H1 (cell line): ENCODE measurements around the gene HMGB1. TPM values are rescaled to one million over a fixed set of nuclear protein-coding genes. Genes with fewer than 3 reads are reported as not detected.

ENCODE experiments used
- CTCF ChIA-PET: fragments of 300-600 bp; sonication (Branson Sonifier 250); formaldehyde crosslinking; loops from one replicate; lab custom pipeline; 2021; ENCODE audit not compliant: partially characterized antibody; lab: Charles Lee
- POLR2A ChIA-PET: fragments of 300-600 bp; sonication (Branson Sonifier 250); formaldehyde crosslinking; loops from one replicate; lab custom pipeline; 2021; ENCODE audit warnings: inconsistent platforms; ENCODE audit not compliant: partially characterized antibody; lab: Charles Lee
- DNase-seq, 2 experiments: peaks; one replicate each; pipeline versions ENCODE4 v3.0.0 to v3.0.0-alpha.2; 2010 to 2022; ENCODE audit warnings: low spot score in 2 of 2, low read depth in 1 of 2, mixed read lengths in 1 of 2
- FAIRE-seq: peaks from 2 replicates; lab custom pipeline; 2011; peaks lifted over from hg19 to GRCh38; lab: Jason Lieb, UNC
- H2AFZ ChIP-seq: 2 replicates; pipeline ENCODE4 v1.8.1; 2012; ENCODE audit warnings: low read length, inconsistent platforms
- H2AK5ac ChIP-seq: 2 replicates; pipeline ENCODE4 v1.6.1; 2013; ENCODE audit warnings: low read depth, low read length
- H2BK120ac ChIP-seq: replicated peaks from 2 replicates; pipeline ENCODE3; 2013; ENCODE audit warnings: low read depth, low read length, inconsistent platforms
- H2BK12ac ChIP-seq: 2 replicates; pipeline ENCODE4 v1.6.1; 2013; ENCODE audit warnings: low read depth, low read length
- H2BK15ac ChIP-seq: 2 replicates; pipeline ENCODE4 v1.6.1; 2013; ENCODE audit warnings: low read length
- H2BK20ac ChIP-seq: 2 replicates; pipeline ENCODE4 v1.6.1; 2013; ENCODE audit warnings: low read length
- H2BK5ac ChIP-seq: 2 replicates; pipeline ENCODE4 v1.6.1; 2013; ENCODE audit warnings: low read depth, low read length
- H3K14ac ChIP-seq: 2 replicates; pipeline ENCODE4 v1.6.1; 2013; ENCODE audit warnings: inconsistent platforms; ENCODE audit not compliant: insufficient read length
- H3K18ac ChIP-seq: 2 replicates; pipeline ENCODE4 v1.6.1; 2013; ENCODE audit warnings: low read length; ENCODE audit errors: extremely low read depth
- H3K23ac ChIP-seq: 2 replicates; pipeline ENCODE4 v1.6.1; 2013; ENCODE audit warnings: inconsistent platforms; ENCODE audit not compliant: insufficient read length
- H3K23me2 ChIP-seq: 2 replicates; pipeline ENCODE4 v1.6.1; 2013; ENCODE audit warnings: low read depth, low read length
- H3K27ac ChIP-seq: 2 replicates; pipeline ENCODE4 v1.6.1; 2011; ENCODE audit warnings: low read depth, low read length, inconsistent platforms
- H3K27me3 ChIP-seq, 4 experiments: replicated peaks in 1 of 4; 1 replicate in 1 of 4; 2 replicates in 3 of 4; pipeline versions ENCODE4 v1.6.1 to v1.8.1; 2011 to 2013; ENCODE audit warnings: low read length in 3 of 4, mild to moderate bottlenecking in 3 of 4, inconsistent platforms in 2 of 4, mixed read lengths in 2 of 4, moderate library complexity in 1 of 4; ENCODE audit not compliant: control insufficient read depth in 3 of 4, insufficient read depth in 3 of 4; ENCODE audit errors: extremely low read depth in 1 of 4
- H3K36me3 ChIP-seq, 4 experiments: 2 replicates each; pipeline versions ENCODE4 v1.6.1 to v1.8.1; 2011 to 2013; ENCODE audit warnings: mild to moderate bottlenecking in 4 of 4, low read length in 3 of 4, moderate library complexity in 2 of 4, control low read depth in 1 of 4, inconsistent platforms in 1 of 4; ENCODE audit not compliant: insufficient read depth in 4 of 4, control insufficient read depth in 2 of 4
- H3K4ac ChIP-seq: replicated peaks from 2 replicates; pipeline ENCODE3; 2013; ENCODE audit warnings: low read length, low read depth, mixed read lengths, inconsistent platforms; ENCODE audit not compliant: insufficient read length
- H3K4me1 ChIP-seq, 4 experiments: replicated peaks in 1 of 4; 1 replicate in 1 of 4; 2 replicates in 3 of 4; pipeline versions ENCODE4 v1.6.1 to v1.8.1; 2011 to 2013; ENCODE audit warnings: low read length in 3 of 4, inconsistent platforms in 2 of 4, mixed read lengths in 1 of 4; ENCODE audit not compliant: insufficient read depth in 4 of 4, control insufficient read depth in 3 of 4
- H3K4me2 ChIP-seq, 2 experiments: 2 replicates each; pipeline versions ENCODE4 v1.6.1 to v1.8.1; 2011 to 2013; ENCODE audit warnings: low read depth in 2 of 2, low read length in 2 of 2, control low read depth in 1 of 2, inconsistent platforms in 1 of 2, mild to moderate bottlenecking in 1 of 2; ENCODE audit not compliant: insufficient read depth in 1 of 2
- H3K4me3 ChIP-seq, 4 experiments: fragments of 200-600, 300-600 bp in 1 of 4; sonication (generic), shearing (Covaris generic), sonication (Bioruptor Twin) in 1 of 4; 2 replicates each; pipeline versions ENCODE4 v1.5.1 to v1.8.1; 2011 to 2016; ENCODE audit warnings: low read length in 4 of 4, low read depth in 3 of 4, control low read depth in 2 of 4, inconsistent platforms in 2 of 4, mild to moderate bottlenecking in 2 of 4, mixed read lengths in 1 of 4, moderate library complexity in 1 of 4; ENCODE audit not compliant: insufficient read depth in 2 of 4; ENCODE audit errors: extremely low read depth in 1 of 4
- H3K56ac ChIP-seq: replicated peaks from 2 replicates; pipeline ENCODE3; 2013; ENCODE audit warnings: low read depth, mild to moderate bottlenecking, mixed read lengths, low read length, inconsistent platforms; ENCODE audit not compliant: insufficient read length
- H3K79me1 ChIP-seq: 2 replicates; pipeline ENCODE4 v1.6.1; 2013; ENCODE audit warnings: low read depth, low read length, control low read depth
- H3K79me2 ChIP-seq, 2 experiments: 2 replicates each; pipeline versions ENCODE4 v1.6.1 to v1.8.1; 2012 to 2013; ENCODE audit warnings: low read length in 2 of 2, mild to moderate bottlenecking in 2 of 2, inconsistent platforms in 1 of 2; ENCODE audit not compliant: insufficient read depth in 2 of 2, control insufficient read depth in 1 of 2
- H3K9ac ChIP-seq, 4 experiments: replicated peaks in 1 of 4; 1 replicate in 1 of 4; 2 replicates in 3 of 4; pipeline versions ENCODE4 v1.6.1 to v1.8.1; 2011 to 2013; ENCODE audit warnings: low read depth in 3 of 4, low read length in 3 of 4, control low read depth in 2 of 4, mild to moderate bottlenecking in 2 of 4, moderate library complexity in 2 of 4, inconsistent platforms in 1 of 4; ENCODE audit errors: extremely low read depth in 1 of 4
- H3K9me3 ChIP-seq, 2 experiments: 2 replicates each; pipeline versions ENCODE4 v1.6.1 to v1.8.1; 2012 to 2013; ENCODE audit warnings: mild to moderate bottlenecking in 2 of 2, moderate library complexity in 2 of 2, control low read depth in 1 of 2, inconsistent platforms in 1 of 2, low read depth in 1 of 2, low read length in 1 of 2, mixed read lengths in 1 of 2; ENCODE audit not compliant: insufficient read depth in 2 of 2
- H4K20me1 ChIP-seq, 2 experiments: replicated peaks in 1 of 2; 2 replicates each; pipeline versions ENCODE3 to v1.8.1; 2011 to 2013; ENCODE audit warnings: inconsistent platforms in 2 of 2, low read length in 2 of 2, mild to moderate bottlenecking in 1 of 2; ENCODE audit not compliant: insufficient read depth in 2 of 2, control insufficient read depth in 1 of 2
- H4K5ac ChIP-seq: 2 replicates; pipeline ENCODE4 v1.6.1; 2013; ENCODE audit warnings: low read length, low read depth, mixed read lengths, inconsistent platforms; ENCODE audit not compliant: insufficient read length
- H4K8ac ChIP-seq: 2 replicates; pipeline ENCODE4 v1.8.0; 2013; ENCODE audit warnings: mild to moderate bottlenecking, moderate library complexity, low read length, inconsistent platforms; ENCODE audit not compliant: insufficient read depth; ENCODE audit errors: extremely low read depth
- H4K91ac ChIP-seq: replicated peaks from 2 replicates; pipeline ENCODE3; 2013; ENCODE audit warnings: low read length, mixed read lengths, inconsistent platforms; ENCODE audit not compliant: insufficient read length
- RBBP5 ChIP-seq: IDR thresholded peaks from 2 replicates; pipeline ENCODE4 v1.7.1; 2012; ENCODE audit warnings: low read depth, mild to moderate bottlenecking, inconsistent platforms, low read length, moderate library complexity, borderline replicate concordance
- TAF1 ChIP-seq: IDR thresholded peaks from 2 replicates; pipeline ENCODE4 v1.6.1; 2011; ENCODE audit warnings: mild to moderate bottlenecking, low read depth, low read length
- TBP ChIP-seq: IDR thresholded peaks from 2 replicates; pipeline ENCODE4 v1.6.1; 2011; ENCODE audit warnings: low read depth, low read length, improper control_type of control experiment
- WGBS, 2 experiments: shearing (Covaris generic) in 1 of 2; methylation state at CpG; one replicate each; pipeline versions ENCODE4 v1.1.6 to v1.1.7; 2013 to 2015; ENCODE audit warnings: low lambda C conversion rate in 2 of 2, mixed read lengths in 2 of 2, inconsistent platforms in 1 of 2, low coverage in 1 of 2, missing lambda C conversion rate in 1 of 2; ENCODE audit not compliant: insufficient replicate concordance in 2 of 2, insufficient coverage in 1 of 2, insufficient read length in 1 of 2; ENCODE audit errors: extremely low coverage in 1 of 2, missing lambda C conversion rate in 1 of 2; 5-methylcytosine and 5-hydroxymethylcytosine counted together
- polyA plus RNA-seq, 7 experiments: library from polyadenylated mRNA; depleted of rRNA in 3 of 7; stranded (reverse) in 5 of 7; unstranded in 2 of 7; fragments of >200 nt in 5 of 7; fragments of 200-250 nt in 2 of 7; gene quantifications; 1 replicate in 5 of 7; 2 replicates in 1 of 7; 4 replicates in 1 of 7; pipeline versions ENCODE4 v1.2.1 to v1.2.3, GENCODE V29; 2011 to 2013; ENCODE audit warnings: missing spikeins in 2 of 7, mixed read lengths in 2 of 7
- total RNA-seq: library from RNA; stranded (reverse); fragmentation: NEBNext Ultra II Directional; extraction: Animal tissue kit (Norgen Biotek cat#: 25700); gene quantifications from 2 replicates; pipeline ENCODE4 v1.2.1, GENCODE V29; 2021
- TF ChIP-seq, protein P1 (sequence below): IDR thresholded peaks from 2 replicates; pipeline ENCODE4 v1.6.1; 2011; ENCODE audit warnings: low read depth, mild to moderate bottlenecking, low read length; ENCODE audit not compliant: insufficient read depth

HMGB1 gene
- total and polyA plus RNA-seq, 2 of the 8 experiments (the other 6 are each of a cell fraction or from before 2014, with no cell fraction given), result 123 to 776 TPM

- Histone ChIP-seq H3K79me1 (no peaks in the 10 kb centered on the region), H3K18ac (peak overlapping the region; percentile 51), H3K23ac (no peak overlapping the region), H2BK120ac (no peak overlapping the region), H3K14ac (no peak overlapping the region), H3K9me3 (no peaks in the 10 kb centered on the region), H3K4me1 (peaks cover 3 to 7% (median 6%) of the 10 kb centered on the region in 4 experiments), H3K27me3 (peaks cover 0 to 12% (median 8%) of the 10 kb centered on the region in 4 experiments; a peak in 6 of 7 replicates), H4K91ac (no peak overlapping the region), H2AK5ac (peak overlapping the region; percentile 4), H3K79me2 (no peaks in the 10 kb centered on the region), H3K4ac (peak overlapping the region; percentile 24), H3K36me3 (no peaks in the 10 kb centered on the region), H4K20me1 (no peaks in the 10 kb centered on the region), H3K27ac (peak overlapping the region; percentile 20; the same call in 1 of the 2 replicates), H4K8ac (no peak overlapping the region; the same call in 1 of the 2 replicates), H2AFZ (peak overlapping the region; percentile 95), H2BK20ac (no peak overlapping the region), H2BK12ac (peak overlapping the region; percentile 77), H4K5ac (no peak overlapping the region), H3K4me2 (peak overlapping the region; percentile 19 to 79; a peak in 3 of 4 replicates), H3K4me3 (peak overlapping the region; percentile 3 to 54 (median 13); a peak in 5 of 8 replicates), H3K9ac (peak overlapping the region in 1 of 4 experiments; percentile 41; a peak in 2 of 7 replicates), H2BK15ac (0 out of 2 replicates have a peak overlapping the region, but pooled peaks have one; percentile 18), H3K56ac (no peak overlapping the region), H2BK5ac (no peak overlapping the region), H3K23me2 (no peaks in the 10 kb centered on the region)
- 21% methylated on average over 25 of the region's 51 CpGs; no CpG with 5 or more reads in 1 of the 2 experiments for WGBS, 2 experiments
- FAIRE-seq (no peak), DNase-seq (peak; percentile 92 to 97)
- ChIA-PET POLR2A (interaction anchor here (0.5 to 3.2 kb wide), 8 partner anchors 12 to 57 kb away, joined by 3 to 12 read pairs (median 5); partner anchors contain the start of genes HMGB1 and UBE2L5), CTCF (interaction anchor here (0.6 to 5.6 kb wide), 10 partner anchors 10 to 387 kb away, joined by 3 to 42 read pairs (median 4); partner anchors contain the start of gene UBE2L5)
- TF ChIP-seq RBBP5 (no peak), TBP (peak; percentile 17; the same call in 1 of the 2 replicates), TAF1 (peak; percentile 55; the same call in 1 of the 2 replicates)
- TF ChIP-seq, protein P1, sequence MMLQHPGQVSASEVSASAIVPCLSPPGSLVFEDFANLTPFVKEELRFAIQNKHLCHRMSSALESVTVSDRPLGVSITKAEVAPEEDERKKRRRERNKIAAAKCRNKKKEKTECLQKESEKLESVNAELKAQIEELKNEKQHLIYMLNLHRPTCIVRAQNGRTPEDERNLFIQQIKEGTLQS, result peak; percentile 44
Observed at GRCh38 chr13:30408319-30409101, 57.2 kb downstream of the HMGB1 start.
